Mucosa of stomach (tissue), 1 donor: ENCODE data around the gene HYAL2.
"Not testable (repeated sequence)": the region's sequence is repeated elsewhere in the genome, so short reads cannot be mapped to it uniquely, and the experiment has no call there.

Experiments
- H3K27me3 ChIP-seq: one replicate; pipeline ENCODE4 v1.7.0; 2013; ENCODE audit warnings: mild to moderate bottlenecking, low read length; ENCODE audit not compliant: control insufficient read depth, insufficient read depth
- H3K36me3 ChIP-seq: one replicate; pipeline ENCODE4 v1.7.0; 2013; ENCODE audit warnings: low read length; ENCODE audit not compliant: control insufficient read depth, insufficient read depth
- H3K4me1 ChIP-seq: one replicate; pipeline ENCODE4 v1.7.0; 2013; ENCODE audit warnings: mild to moderate bottlenecking, low read length; ENCODE audit not compliant: control insufficient read depth, insufficient read depth
- H3K4me3 ChIP-seq: one replicate; pipeline ENCODE4 v1.7.0; 2013; ENCODE audit warnings: low read length
- H3K9ac ChIP-seq: one replicate; pipeline ENCODE4 v1.7.0; 2013; ENCODE audit warnings: mild to moderate bottlenecking, low read length, moderate library complexity
- H3K9me3 ChIP-seq: one replicate; pipeline ENCODE4 v1.7.0; 2013; ENCODE audit warnings: mild to moderate bottlenecking, low read length, moderate library complexity; ENCODE audit not compliant: control insufficient read depth
- donor health status: Pancreatic carcinoma.

The HYAL2 gene

GRCh38 chr3:50287262-50287661, 35.3 kb downstream of the HYAL2 start:
- Histone ChIP-seq H3K9ac (no peak overlapping the region), H3K9me3 (no peaks in the 10 kb centered on the region), H3K27me3 (no peaks in the 10 kb centered on the region), H3K4me3 (no peak overlapping the region), H3K36me3 (peaks cover 9% of the 10 kb centered on the region), H3K4me1 (peaks cover 15% of the 10 kb centered on the region)

- no peak overlapping the region for H3K9ac ChIP-seq
- no peak overlapping the region for H3K4me3 ChIP-seq
- H3K4me1 ChIP-seq, result peaks cover 15% of the 10 kb centered on the region
- no peaks in the 10 kb centered on the region for H3K9me3 ChIP-seq
- peaks cover 9% of the 10 kb centered on the region for H3K36me3 ChIP-seq
- no peaks in the 10 kb centered on the region for H3K27me3 ChIP-seq
These were observed 36.0 kb downstream of the HYAL2 start for GRCh38 chr3:50286322-50287227.

- not testable (repeated sequence) for H3K36me3 ChIP-seq, H3K9me3 ChIP-seq, H3K9ac ChIP-seq, H3K27me3 ChIP-seq, H3K4me3 ChIP-seq, H3K4me1 ChIP-seq
These were observed 38.4 kb downstream of the HYAL2 start for GRCh38 chr3:50284121-50284520.

- H3K4me3 ChIP-seq, result no peak overlapping the region
- no peak overlapping the region for H3K9ac ChIP-seq
- H3K9me3 ChIP-seq, result no peaks in the 10 kb centered on the region
- H3K27me3 ChIP-seq, result peaks cover 4% of the 10 kb centered on the region
- H3K36me3 ChIP-seq, result no peaks in the 10 kb centered on the region
- peaks cover 4% of the 10 kb centered on the region for H3K4me1 ChIP-seq
These were observed 43.1 kb downstream of the HYAL2 start for GRCh38 chr3:50279255-50280016.

GRCh38 chr3:50278880-50279224, 43.7 kb downstream of the HYAL2 start, which contains the start of gene LSMEM2:
Gene LSMEM2, plus strand, starts transcription at chr3:50279087. Its CDS starts 27 bp downstream, at chr3:50279114.
- H3K9ac ChIP-seq, result no peak within 1 kb of the TSS
- H3K36me3 ChIP-seq, result no peaks in the 10 kb centered on the region
- H3K27me3 ChIP-seq, result peaks cover 4% of the 10 kb centered on the region
- H3K9me3 ChIP-seq, result no peaks in the 10 kb centered on the region
- H3K4me1 ChIP-seq, result peaks cover 9% of the 10 kb centered on the region
- no peak within 1 kb of the TSS for H3K4me3 ChIP-seq

GRCh38 chr3:50278123-50278879, 44.2 kb downstream of the HYAL2 start:
- no peak overlapping the region for H3K4me3 ChIP-seq
- H3K9me3 ChIP-seq, result no peaks in the 10 kb centered on the region
- H3K36me3 ChIP-seq, result no peaks in the 10 kb centered on the region
- peaks cover 4% of the 10 kb centered on the region for H3K27me3 ChIP-seq
- no peak overlapping the region for H3K9ac ChIP-seq
- H3K4me1 ChIP-seq, result peaks cover 15% of the 10 kb centered on the region

GRCh38 chr3:50276762-50277101, 45.8 kb downstream of the HYAL2 start:
- Histone ChIP-seq H3K27me3 (peaks cover 4% of the 10 kb centered on the region), H3K36me3 (no peaks in the 10 kb centered on the region), H3K4me1 (peaks cover 20% of the 10 kb centered on the region), H3K4me3 (no peak overlapping the region), H3K9me3 (no peaks in the 10 kb centered on the region), H3K9ac (no peak overlapping the region)

- H3K27me3 ChIP-seq, result peaks cover 4% of the 10 kb centered on the region
These were observed 46.4 kb downstream of the HYAL2 start for GRCh38 chr3:50275996-50276761.

GRCh38 chr3:50275141-50275995, 47.2 kb downstream of the HYAL2 start:
- Histone ChIP-seq H3K27me3 (peaks cover 4% of the 10 kb centered on the region), H3K4me3 (no peak overlapping the region), H3K9ac (no peak overlapping the region), H3K4me1 (peaks cover 34% of the 10 kb centered on the region), H3K9me3 (no peaks in the 10 kb centered on the region), H3K36me3 (no peaks in the 10 kb centered on the region)

More at GRCh38 chr3:50275996-50276761, 46.4 kb downstream of the HYAL2 start:
- no peaks in the 10 kb centered on the region for H3K9me3 ChIP-seq
- H3K4me3 ChIP-seq, result no peak overlapping the region
- no peak overlapping the region for H3K9ac ChIP-seq
- no peaks in the 10 kb centered on the region for H3K36me3 ChIP-seq
- peaks cover 26% of the 10 kb centered on the region for H3K4me1 ChIP-seq

GRCh38 chr3:50274371-50275104, 48.0 kb downstream of the HYAL2 start:
- H3K9ac ChIP-seq, result no peak overlapping the region
- no peaks in the 10 kb centered on the region for H3K9me3 ChIP-seq
- no peak overlapping the region for H3K4me3 ChIP-seq
- no peaks in the 10 kb centered on the region for H3K36me3 ChIP-seq
- peaks cover 4% of the 10 kb centered on the region for H3K27me3 ChIP-seq
- H3K4me1 ChIP-seq, result peaks cover 42% of the 10 kb centered on the region
